Endodermal cell (in vitro differentiated cells): ENCODE data around the gene LRRK1. TPM values are rescaled to one million over a fixed set of nuclear protein-coding genes. Genes with fewer than 3 reads are reported as not detected.

Experiments used
- DNase-seq: peaks from one replicate; pipeline ENCODE4 v3.0.0-alpha.2; 2017
- H3K27ac ChIP-seq: 2 replicates; pipeline ENCODE4 v1.5.1; 2013; ENCODE audit warnings: mild to moderate bottlenecking, low read depth, low read length, moderate library complexity
- H3K27me3 ChIP-seq: 2 replicates; pipeline ENCODE4 v1.6.1; 2013; ENCODE audit warnings: mild to moderate bottlenecking, low read length, moderate library complexity; ENCODE audit not compliant: insufficient read depth, control insufficient read depth, poor library complexity, severe bottlenecking
- H3K36me3 ChIP-seq: 2 replicates; pipeline ENCODE4 v1.7.0; 2013; ENCODE audit warnings: mild to moderate bottlenecking, low read length, moderate library complexity; ENCODE audit not compliant: control insufficient read depth, insufficient read depth
- H3K4me1 ChIP-seq: one replicate; pipeline ENCODE4 v1.7.0; 2013; ENCODE audit warnings: low read length; ENCODE audit not compliant: control insufficient read depth, insufficient read depth
- H3K4me3 ChIP-seq: 2 replicates; pipeline ENCODE4 v1.5.1; 2013; ENCODE audit warnings: mild to moderate bottlenecking, low read length, moderate library complexity
- H3K9ac ChIP-seq: 2 replicates; pipeline ENCODE4 v1.6.1; 2013; ENCODE audit warnings: mild to moderate bottlenecking, low read length, moderate library complexity; ENCODE audit not compliant: poor library complexity, severe bottlenecking; ENCODE audit errors: extremely low read depth
- H3K9me3 ChIP-seq: 2 replicates; pipeline ENCODE4 v1.6.1; 2013; ENCODE audit warnings: mild to moderate bottlenecking, low read length, moderate library complexity; ENCODE audit not compliant: control insufficient read depth
- H3K27ac Mint-ChIP-seq: 2 replicates; pipeline ENCODE4 v1.8.0; 2020; ENCODE audit warnings: mixed read lengths
- H3K27me3 Mint-ChIP-seq: 2 replicates; pipeline ENCODE4 v1.8.0; 2021; ENCODE audit warnings: mild to moderate bottlenecking, mixed read lengths; ENCODE audit not compliant: insufficient read depth
- H3K36me3 Mint-ChIP-seq: 2 replicates; pipeline ENCODE4 v1.8.0; 2020; ENCODE audit warnings: low read depth, mixed read lengths
- H3K4me1 Mint-ChIP-seq: 2 replicates; pipeline ENCODE4 v1.8.0; 2020; ENCODE audit warnings: mixed read lengths
- H3K4me3 Mint-ChIP-seq: 2 replicates; pipeline ENCODE4 v1.8.0; 2020; ENCODE audit warnings: mild to moderate bottlenecking, moderate library complexity, mixed read lengths
- H3K9me3 Mint-ChIP-seq: 2 replicates; pipeline ENCODE4 v1.8.0; 2020; ENCODE audit warnings: mild to moderate bottlenecking, mixed read lengths
- WGBS, 2 experiments: methylation state at CpG; one replicate each; pipeline versions ENCODE4 v1.1.5 to v1.1.7; 2013; ENCODE audit warnings: missing lambda C conversion rate in 2 of 2, mixed read lengths in 1 of 2; ENCODE audit not compliant: insufficient coverage in 1 of 2, insufficient read length in 1 of 2; 5-methylcytosine and 5-hydroxymethylcytosine counted together
- total RNA-seq, 2 donors: library from RNA; stranded (reverse); fragmentation: NEBNext Ultra II Directional in 1 of 2; extraction: Animal tissue kit (Norgen Biotek cat#: 25700) in 1 of 2; gene quantifications; 2 replicates in 1 of 2; 3 replicates in 1 of 2; pipeline ENCODE4 v1.2.1, GENCODE V29; 2021
- TF ChIP-seq, protein P1 (sequence below): fragments of 200-600 bp; sonication (generic); conservative IDR thresholded peaks from 2 replicates; pipeline ENCODE4 v1.5.0; 2021; ENCODE audit warnings: antibody characterized with exemption, mild to moderate bottlenecking

LRRK1 gene
- total RNA-seq, 2 donors from 2014 or later = 2.7 to 5.1 TPM

DNA sequence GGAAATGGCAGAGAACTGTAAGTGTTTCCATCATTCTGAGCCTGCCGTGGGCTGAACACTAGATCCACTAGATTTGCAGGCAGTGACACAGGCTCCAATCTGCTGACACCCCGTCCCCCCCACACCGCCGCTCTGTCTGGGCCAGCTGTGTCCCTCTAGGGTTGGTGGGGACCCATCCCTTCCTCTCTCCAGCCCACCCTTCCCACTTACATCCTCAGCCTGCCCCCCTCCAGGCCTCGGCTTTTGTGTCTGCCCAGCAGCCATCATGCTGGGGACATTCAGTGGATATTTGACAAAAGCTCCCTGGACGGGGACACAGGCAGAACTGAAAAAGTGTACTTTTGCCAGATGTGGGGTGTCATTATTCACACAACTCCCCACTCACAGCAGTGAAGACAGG is 10.7 kb upstream of the LRRK1 start:
- H3K4me1 ChIP-seq = no peaks in the 10 kb centered on the region
- H3K27ac ChIP-seq = no peak overlapping the region
- peaks cover 16% of the 10 kb centered on the region for H3K36me3 Mint-ChIP-seq
- no peak overlapping the region for H3K9ac ChIP-seq
- H3K9me3 ChIP-seq = peaks cover 12% of the 10 kb centered on the region
- H3K4me1 Mint-ChIP-seq = no peaks in the 10 kb centered on the region
- DNase-seq = no peak
- TF ChIP-seq, protein P1, sequence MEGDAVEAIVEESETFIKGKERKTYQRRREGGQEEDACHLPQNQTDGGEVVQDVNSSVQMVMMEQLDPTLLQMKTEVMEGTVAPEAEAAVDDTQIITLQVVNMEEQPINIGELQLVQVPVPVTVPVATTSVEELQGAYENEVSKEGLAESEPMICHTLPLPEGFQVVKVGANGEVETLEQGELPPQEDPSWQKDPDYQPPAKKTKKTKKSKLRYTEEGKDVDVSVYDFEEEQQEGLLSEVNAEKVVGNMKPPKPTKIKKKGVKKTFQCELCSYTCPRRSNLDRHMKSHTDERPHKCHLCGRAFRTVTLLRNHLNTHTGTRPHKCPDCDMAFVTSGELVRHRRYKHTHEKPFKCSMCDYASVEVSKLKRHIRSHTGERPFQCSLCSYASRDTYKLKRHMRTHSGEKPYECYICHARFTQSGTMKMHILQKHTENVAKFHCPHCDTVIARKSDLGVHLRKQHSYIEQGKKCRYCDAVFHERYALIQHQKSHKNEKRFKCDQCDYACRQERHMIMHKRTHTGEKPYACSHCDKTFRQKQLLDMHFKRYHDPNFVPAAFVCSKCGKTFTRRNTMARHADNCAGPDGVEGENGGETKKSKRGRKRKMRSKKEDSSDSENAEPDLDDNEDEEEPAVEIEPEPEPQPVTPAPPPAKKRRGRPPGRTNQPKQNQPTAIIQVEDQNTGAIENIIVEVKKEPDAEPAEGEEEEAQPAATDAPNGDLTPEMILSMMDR = no peak
- H3K4me3 ChIP-seq = no peak overlapping the region
- no peak overlapping the region for H3K4me3 Mint-ChIP-seq
- H3K27me3 Mint-ChIP-seq = no peaks in the 10 kb centered on the region
- no peaks in the 10 kb centered on the region for H3K27me3 ChIP-seq
- WGBS, 2 experiments = 75 to 76% methylated on average over 4 to 6 of the region's 6 CpGs
- H3K36me3 ChIP-seq = peaks cover 35% of the 10 kb centered on the region
- peaks cover 4% of the 10 kb centered on the region for H3K9me3 Mint-ChIP-seq
- no peak overlapping the region for H3K27ac Mint-ChIP-seq

DNA sequence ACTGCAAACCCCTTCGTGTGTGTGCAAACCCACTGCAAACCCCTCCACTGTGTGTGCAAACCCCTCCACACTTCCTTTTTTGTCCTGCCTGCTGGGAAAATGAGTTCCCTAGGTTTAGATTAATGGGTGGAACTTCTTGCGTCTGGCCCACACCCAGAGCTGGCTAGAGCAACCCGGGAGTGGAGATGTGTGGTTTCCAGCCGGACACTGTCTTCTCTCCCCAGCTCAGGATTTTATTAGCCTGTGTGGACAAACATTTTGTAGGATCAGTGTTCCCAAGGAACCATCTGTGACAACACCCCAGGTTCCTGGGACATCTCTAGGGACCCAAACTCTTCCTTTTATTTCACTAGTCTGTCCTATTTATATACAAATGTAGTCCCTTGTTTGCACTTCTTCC is 9.6 kb upstream of the LRRK1 start:
- 94 to 95% methylated on average over 3 to 4 of the region's 4 CpGs for WGBS, 2 experiments
- no peaks in the 10 kb centered on the region for H3K4me1 Mint-ChIP-seq

DNA sequence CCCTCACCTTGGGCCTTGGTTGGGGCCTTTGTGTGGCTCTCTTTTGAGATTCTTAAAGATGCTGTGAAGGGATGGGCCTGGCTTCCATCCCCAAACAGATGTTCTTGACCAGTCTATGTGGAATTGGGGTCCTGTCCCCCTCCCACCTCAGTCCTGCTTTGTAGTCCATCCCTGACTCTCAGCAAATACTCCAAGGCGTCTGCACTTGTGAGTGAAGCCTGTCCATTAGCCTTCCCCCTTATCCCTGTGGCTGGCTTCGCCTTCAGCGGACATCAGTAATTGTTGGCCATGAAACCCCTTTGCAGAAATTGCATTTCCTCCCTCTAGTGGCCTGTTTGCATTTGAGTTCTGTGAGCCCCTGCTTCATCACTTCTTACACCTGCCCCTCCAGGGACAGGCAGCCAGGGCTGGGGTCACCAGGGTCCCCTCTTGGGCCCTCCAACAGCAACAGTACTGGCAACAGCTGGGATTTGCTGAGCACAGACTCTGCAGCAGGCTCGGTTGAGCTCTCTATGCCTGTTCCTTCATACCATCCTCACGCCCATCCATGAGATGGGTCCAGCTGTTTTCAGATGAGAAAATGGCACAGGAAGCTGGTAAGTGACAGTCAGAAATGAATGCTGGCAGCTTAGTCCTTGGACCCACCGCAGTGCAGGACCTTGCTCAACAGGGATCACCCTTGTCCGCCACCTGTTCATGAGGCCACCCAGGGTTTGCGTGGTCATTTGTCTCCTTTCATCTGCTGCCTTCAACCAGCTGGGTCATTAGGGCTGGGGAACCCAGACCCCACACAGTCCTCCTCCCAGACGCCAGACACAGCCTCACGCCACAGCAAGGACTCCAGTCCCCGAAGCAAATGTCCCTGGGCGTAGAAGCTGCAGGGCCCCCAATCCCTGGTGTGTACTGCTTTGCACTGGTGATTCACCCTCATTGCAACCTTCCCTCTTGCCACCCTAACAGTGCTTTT is 8.9 kb upstream of the LRRK1 start:
- peak; percentile 47 for DNase-seq
- H3K27ac Mint-ChIP-seq = no peak overlapping the region
- H3K36me3 Mint-ChIP-seq = peaks cover 21% of the 10 kb centered on the region

More for the DNA sequence above, 9.6 kb upstream of the LRRK1 start:
- Histone ChIP-seq H3K27ac (no peak overlapping the region), H3K9ac (no peak overlapping the region), H3K36me3 (peaks cover 27% of the 10 kb centered on the region), H3K27me3 (no peaks in the 10 kb centered on the region), H3K4me1 (no peaks in the 10 kb centered on the region), H3K4me3 (no peak overlapping the region), H3K9me3 (peaks cover 12% of the 10 kb centered on the region)
- peaks cover 14% of the 10 kb centered on the region for H3K36me3 Mint-ChIP-seq
- TF ChIP-seq, protein P1 = no peak
- H3K4me3 Mint-ChIP-seq = no peak overlapping the region
- H3K27ac Mint-ChIP-seq = no peak overlapping the region
- H3K27me3 Mint-ChIP-seq = no peaks in the 10 kb centered on the region
- H3K9me3 Mint-ChIP-seq = peaks cover 6% of the 10 kb centered on the region
- DNase-seq = peak; percentile 28

More for the DNA sequence above, 8.9 kb upstream of the LRRK1 start:
- Mint-ChIP-seq H3K4me1 (no peaks in the 10 kb centered on the region), H3K4me3 (no peak overlapping the region), H3K9me3 (peaks cover 6% of the 10 kb centered on the region), H3K27me3 (no peaks in the 10 kb centered on the region)
- Histone ChIP-seq H3K4me1 (no peaks in the 10 kb centered on the region), H3K36me3 (peaks cover 25% of the 10 kb centered on the region), H3K9me3 (peaks cover 12% of the 10 kb centered on the region), H3K27ac (no peak overlapping the region), H3K4me3 (no peak overlapping the region), H3K9ac (no peak overlapping the region), H3K27me3 (no peaks in the 10 kb centered on the region)
- WGBS, 2 experiments = 75 to 88% methylated on average over 7 to 12 of the region's 12 CpGs
- TF ChIP-seq, protein P1 = peak; percentile 62
